Tibial nerve (tissue), 4 donors: ENCODE data around the gene ITPK1.

Source experiments
- CTCF ChIP-seq, 5 experiments: fragments of 200-600 bp in 3 of 5; fragments of 450-650 bp in 2 of 5; sonication (generic) in 3 of 5; IDR thresholded peaks; one replicate each; pipeline ENCODE4 v1.5.1; 2016 to 2019; ENCODE audit warnings: antibody characterized with exemption in 5 of 5, mild to moderate bottlenecking in 3 of 5, moderate library complexity in 2 of 5
- EP300 ChIP-seq, 2 donors: sonication (generic); formaldehyde crosslinking; IDR thresholded peaks; one replicate each; pipeline ENCODE4 v1.6.1; 2017; ENCODE audit warnings: antibody characterized with exemption in 2 of 2, mild to moderate bottlenecking in 1 of 2
- POLR2A ChIP-seq, 2 donors: fragments of 450-650 bp; IDR thresholded peaks; one replicate each; pipeline ENCODE4 v1.6.1; 2017; ENCODE audit warnings: antibody characterized with exemption in 2 of 2, mild to moderate bottlenecking in 2 of 2, moderate library complexity in 2 of 2

- TF ChIP-seq CTCF (IDR thresholded peaks at IDR 0.05) (no peak), POLR2A (IDR thresholded peaks at IDR 0.05) (no peak), EP300 (IDR thresholded peaks at IDR 0.05) (peak in 1 of 2 donors; percentile 49)
Observed at GRCh38 chr14:93008381-93008780, 107.3 kb downstream of the ITPK1 start.
